ENCODE measurements around the gene WNT16. TPM values are rescaled to one million over a fixed set of nuclear protein-coding genes. Genes with fewer than 3 reads are reported as not detected.
"Not testable (repeated sequence)": the region's sequence is repeated elsewhere in the genome, so short reads cannot be mapped to it uniquely, and the experiment has no call there.

The WNT16 gene
- total RNA-seq, 2 donors from 2014 or later = 0.57 to 0.93 TPM

DNA sequence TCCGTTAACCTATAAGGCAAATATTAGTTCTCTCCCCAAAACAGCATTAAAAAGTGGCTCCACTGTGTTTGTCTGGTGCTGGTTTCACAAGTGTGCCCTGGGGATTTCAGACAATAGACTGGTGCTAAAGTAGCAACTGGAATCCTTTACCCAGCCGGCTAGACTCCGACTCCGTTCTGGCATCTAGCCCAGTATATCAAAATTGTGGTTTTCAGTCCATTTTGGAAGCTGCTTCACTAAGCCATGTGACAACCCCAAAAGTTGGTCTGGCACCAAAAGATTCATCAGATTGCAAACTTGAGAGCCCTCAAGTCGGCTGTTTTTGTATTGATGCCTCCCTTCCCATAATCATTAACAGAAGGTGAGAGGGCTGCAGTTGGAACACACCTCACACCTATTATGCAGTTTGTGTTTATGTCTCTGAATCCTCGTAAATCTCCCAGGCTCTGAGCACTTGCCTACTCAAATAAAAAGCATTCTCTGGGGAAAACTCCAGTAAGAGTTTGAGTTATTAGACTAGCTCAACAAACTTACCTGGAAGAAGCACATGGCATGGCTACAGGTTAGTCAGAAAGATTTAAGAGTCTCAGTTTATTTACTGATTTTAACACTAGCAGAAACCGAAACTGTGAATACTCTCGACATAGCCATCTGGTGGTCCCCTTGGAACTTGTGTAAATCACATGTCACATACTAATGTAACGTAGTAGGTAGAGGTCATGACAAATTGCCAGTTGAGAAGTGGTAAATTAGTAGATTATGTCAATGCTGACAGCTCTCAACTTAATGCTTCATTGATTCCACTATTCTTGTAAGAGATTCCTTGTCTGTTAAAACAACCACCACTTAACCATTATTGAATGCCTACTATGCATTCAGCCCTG is 14.8 kb upstream of the WNT16 start:
- H3K27me3 Mint-ChIP-seq (ENCODE audit: insufficient read depth) = peaks cover 4% of the 10 kb centered on the region
- WGBS, 2 experiments (ENCODE audit: insufficient coverage in 1 of 2, insufficient read length in 1 of 2) = 90 to 92% methylated on average over 7 to 9 of the region's 9 CpGs
- H3K9me3 Mint-ChIP-seq = peaks cover 14% of the 10 kb centered on the region
- no peak overlapping the region for H3K9ac ChIP-seq (ENCODE audit: extremely low read depth, low read length, poor library complexity, severe bottlenecking)
- peak overlapping the region; percentile 12 for H3K4me3 ChIP-seq (ENCODE audit: low read length)
- H3K9me3 ChIP-seq (ENCODE audit: control insufficient read depth, low read length) = peaks cover 9% of the 10 kb centered on the region
- peak overlapping the region; percentile 1 for H3K27ac Mint-ChIP-seq
- no peaks in the 10 kb centered on the region for H3K36me3 Mint-ChIP-seq (ENCODE audit: low read depth)
- H3K36me3 ChIP-seq (ENCODE audit: control insufficient read depth, insufficient read depth, low read length) = no peaks in the 10 kb centered on the region
- TF ChIP-seq, protein P1, sequence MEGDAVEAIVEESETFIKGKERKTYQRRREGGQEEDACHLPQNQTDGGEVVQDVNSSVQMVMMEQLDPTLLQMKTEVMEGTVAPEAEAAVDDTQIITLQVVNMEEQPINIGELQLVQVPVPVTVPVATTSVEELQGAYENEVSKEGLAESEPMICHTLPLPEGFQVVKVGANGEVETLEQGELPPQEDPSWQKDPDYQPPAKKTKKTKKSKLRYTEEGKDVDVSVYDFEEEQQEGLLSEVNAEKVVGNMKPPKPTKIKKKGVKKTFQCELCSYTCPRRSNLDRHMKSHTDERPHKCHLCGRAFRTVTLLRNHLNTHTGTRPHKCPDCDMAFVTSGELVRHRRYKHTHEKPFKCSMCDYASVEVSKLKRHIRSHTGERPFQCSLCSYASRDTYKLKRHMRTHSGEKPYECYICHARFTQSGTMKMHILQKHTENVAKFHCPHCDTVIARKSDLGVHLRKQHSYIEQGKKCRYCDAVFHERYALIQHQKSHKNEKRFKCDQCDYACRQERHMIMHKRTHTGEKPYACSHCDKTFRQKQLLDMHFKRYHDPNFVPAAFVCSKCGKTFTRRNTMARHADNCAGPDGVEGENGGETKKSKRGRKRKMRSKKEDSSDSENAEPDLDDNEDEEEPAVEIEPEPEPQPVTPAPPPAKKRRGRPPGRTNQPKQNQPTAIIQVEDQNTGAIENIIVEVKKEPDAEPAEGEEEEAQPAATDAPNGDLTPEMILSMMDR (conservative IDR thresholded peaks at IDR 0.05) = no peak
- DNase-seq = no peak
- H3K4me1 Mint-ChIP-seq = peaks cover 30% of the 10 kb centered on the region
- H3K4me1 ChIP-seq (ENCODE audit: control insufficient read depth, insufficient read depth, low read length) = no peaks in the 10 kb centered on the region
- no peaks in the 10 kb centered on the region for H3K27me3 ChIP-seq (ENCODE audit: control insufficient read depth, insufficient read depth, low read length, poor library complexity, severe bottlenecking)
- no peak overlapping the region for H3K27ac ChIP-seq (ENCODE audit: low read depth, low read length)
- no peak overlapping the region for H3K4me3 Mint-ChIP-seq

DNA sequence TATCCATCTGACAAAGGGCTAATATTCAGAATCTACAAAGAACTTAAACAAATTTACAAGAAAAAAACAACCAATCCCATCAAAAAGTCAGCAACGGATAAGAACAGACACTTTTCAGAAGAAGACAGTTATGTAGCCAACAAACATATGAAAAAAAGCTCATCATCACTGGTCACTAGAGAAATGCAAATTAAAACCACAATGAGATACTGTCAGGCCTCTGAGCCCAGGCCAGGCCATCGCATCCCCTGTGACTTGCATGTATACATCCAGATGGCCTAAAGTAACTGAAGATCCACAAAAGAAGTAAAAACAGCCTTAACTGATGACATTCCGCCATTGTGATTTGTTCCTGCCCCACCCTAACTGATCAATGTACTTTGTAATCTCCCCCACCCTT is 13.6 kb upstream of the WNT16 start:
- not testable (repeated sequence) for H3K4me3 Mint-ChIP-seq; H3K27me3 Mint-ChIP-seq (ENCODE audit: insufficient read depth); H3K36me3 Mint-ChIP-seq (ENCODE audit: low read depth); H3K4me3 ChIP-seq (ENCODE audit: low read length); H3K27ac Mint-ChIP-seq; H3K36me3 ChIP-seq (ENCODE audit: control insufficient read depth, insufficient read depth, low read length); H3K9me3 ChIP-seq (ENCODE audit: control insufficient read depth, low read length); H3K9ac ChIP-seq (ENCODE audit: extremely low read depth, low read length, poor library complexity, severe bottlenecking); H3K4me1 ChIP-seq (ENCODE audit: control insufficient read depth, insufficient read depth, low read length); H3K27ac ChIP-seq (ENCODE audit: low read depth, low read length); DNase-seq; H3K9me3 Mint-ChIP-seq; H3K27me3 ChIP-seq (ENCODE audit: control insufficient read depth, insufficient read depth, low read length, poor library complexity, severe bottlenecking)
- H3K4me1 Mint-ChIP-seq = peaks cover 40% of the 10 kb centered on the region
- WGBS, 2 experiments (ENCODE audit: insufficient coverage in 1 of 2, insufficient read length in 1 of 2) = 80 to 95% methylated on average over 1 to 2 of the region's 3 CpGs

DNA sequence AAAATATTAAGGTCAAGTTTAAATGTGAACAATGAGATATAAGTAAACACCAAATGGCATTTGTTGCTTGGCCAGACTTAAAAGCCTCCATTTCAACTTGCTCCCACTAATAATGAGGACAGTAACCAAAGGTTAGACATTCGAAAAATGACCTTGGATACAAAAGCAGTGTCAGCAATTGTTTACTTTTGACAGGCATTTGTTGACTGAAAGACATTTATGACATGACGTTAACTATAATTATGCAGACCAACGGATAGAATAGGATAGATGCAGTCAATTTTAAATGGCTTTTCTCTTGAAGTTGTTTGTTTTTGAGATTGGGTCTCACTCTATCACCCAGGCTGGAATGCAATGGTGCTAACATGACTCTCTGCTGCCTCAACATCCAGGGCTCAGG is 6.3 kb upstream of the WNT16 start:
- Histone ChIP-seq H3K36me3 (ENCODE audit: control insufficient read depth, insufficient read depth, low read length) (no peaks in the 10 kb centered on the region), H3K9ac (ENCODE audit: extremely low read depth, low read length, poor library complexity, severe bottlenecking) (no peak overlapping the region), H3K9me3 (ENCODE audit: control insufficient read depth, low read length) (no peaks in the 10 kb centered on the region), H3K4me1 (ENCODE audit: control insufficient read depth, insufficient read depth, low read length) (peaks cover 8% of the 10 kb centered on the region), H3K27me3 (ENCODE audit: control insufficient read depth, insufficient read depth, low read length, poor library complexity, severe bottlenecking) (peaks cover under 1% of the 10 kb centered on the region), H3K27ac (ENCODE audit: low read depth, low read length) (no peak overlapping the region), H3K4me3 (ENCODE audit: low read length) (no peak overlapping the region)
- Mint-ChIP-seq H3K4me1 (peaks cover 31% of the 10 kb centered on the region), H3K27ac (no peak overlapping the region), H3K27me3 (ENCODE audit: insufficient read depth) (peaks cover 11% of the 10 kb centered on the region), H3K9me3 (no peaks in the 10 kb centered on the region), H3K4me3 (no peak overlapping the region), H3K36me3 (ENCODE audit: low read depth) (no peaks in the 10 kb centered on the region)
- no peak for DNase-seq
- TF ChIP-seq, protein P1 (conservative IDR thresholded peaks at IDR 0.05) = no peak
- WGBS, 2 experiments (ENCODE audit: insufficient coverage in 1 of 2, insufficient read length in 1 of 2) = 89 to 94% methylated on average over 3 of the region's 3 CpGs

All from endodermal cell (in vitro differentiated cells).